Activated CD8-positive, alpha-beta T cell treated with anti-CD3 and anti-CD28 coated beads for 36 hours (primary cell): ENCODE results near the gene DNAJB12. TPM values are rescaled to one million over a fixed set of nuclear protein-coding genes. Genes with fewer than 3 reads are reported as not detected.

ENCODE experiments used
- ATAC-seq: fragments of 200-7000 bp; cut with Tn5 transposase; one replicate; pipeline ENCODE4 v1.10.0; 2021; ENCODE audit warnings: mild to moderate bottlenecking, moderate library complexity
- CTCF ChIA-PET: fragments of 350-600 bp; sonication (Branson Sonifier 250); formaldehyde crosslinking; loops from one replicate; lab custom pipeline; 2021; ENCODE audit warnings: antibody characterized with exemption; lab: Charles Lee
- POLR2A ChIA-PET: fragments of 350-600 bp; sonication (Branson Sonifier 250); formaldehyde crosslinking; loops from one replicate; lab custom pipeline; 2021; ENCODE audit warnings: antibody characterized with exemption; lab: Charles Lee
- DNase-seq: peaks from one replicate; pipeline ENCODE4 v3.0.0-alpha.2; 2020
- H3K27ac Mint-ChIP-seq: one replicate; pipeline ENCODE4 v1.8.0; 2021; ENCODE audit warnings: mild to moderate bottlenecking, mixed read lengths
- H3K27me3 Mint-ChIP-seq: one replicate; pipeline ENCODE4 v1.8.0; 2021; ENCODE audit warnings: mixed read lengths
- H3K36me3 Mint-ChIP-seq: one replicate; pipeline ENCODE4 v1.8.0; 2021; ENCODE audit warnings: low read depth, mixed read lengths
- H3K4me1 Mint-ChIP-seq: one replicate; pipeline ENCODE4 v1.8.0; 2021; ENCODE audit warnings: low read depth, mixed read lengths
- H3K4me3 Mint-ChIP-seq: one replicate; pipeline ENCODE4 v1.8.0; 2021; ENCODE audit warnings: mild to moderate bottlenecking, moderate library complexity, mixed read lengths
- H3K9me3 Mint-ChIP-seq: one replicate; pipeline ENCODE4 v1.8.0; 2021; ENCODE audit warnings: mixed read lengths
- intact Hi-C: fragments of 100-400 bp; cut with micrococcal nuclease; formaldehyde crosslinking; loops from one replicate; pipeline ENCODE4 v1.10.0; 2022
- total RNA-seq, 2 experiments: library from RNA; stranded (reverse); gene quantifications; one replicate each; pipeline ENCODE4 v1.2.3, GENCODE V29; 2021
- TF ChIP-seq, protein P1 (sequence below): fragments of 200-600 bp; IDR thresholded peaks from one replicate; pipeline ENCODE4 v1.8.0; 2022; ENCODE audit warnings: antibody characterized with exemption, mild to moderate bottlenecking

DNAJB12 gene
- total RNA-seq, 2 experiments from 2014 or later: 17.1 to 17.5 TPM

GRCh38 chr10:72379776-72380175, 25.1 kb upstream of the DNAJB12 start:
- H3K27me3 Mint-ChIP-seq: no peaks in the 10 kb centered on the region
- CTCF ChIA-PET: interaction anchor here (1.0 kb wide), 2 partner anchors 10 to 454 kb away, joined by 3 read pairs; no protein-coding TSS in a partner anchor
- H3K4me3 Mint-ChIP-seq: no peak overlapping the region
- intact Hi-C loops: no loop called here
- ATAC-seq: no peak
- no peak for DNase-seq
- TF ChIP-seq, protein P1, sequence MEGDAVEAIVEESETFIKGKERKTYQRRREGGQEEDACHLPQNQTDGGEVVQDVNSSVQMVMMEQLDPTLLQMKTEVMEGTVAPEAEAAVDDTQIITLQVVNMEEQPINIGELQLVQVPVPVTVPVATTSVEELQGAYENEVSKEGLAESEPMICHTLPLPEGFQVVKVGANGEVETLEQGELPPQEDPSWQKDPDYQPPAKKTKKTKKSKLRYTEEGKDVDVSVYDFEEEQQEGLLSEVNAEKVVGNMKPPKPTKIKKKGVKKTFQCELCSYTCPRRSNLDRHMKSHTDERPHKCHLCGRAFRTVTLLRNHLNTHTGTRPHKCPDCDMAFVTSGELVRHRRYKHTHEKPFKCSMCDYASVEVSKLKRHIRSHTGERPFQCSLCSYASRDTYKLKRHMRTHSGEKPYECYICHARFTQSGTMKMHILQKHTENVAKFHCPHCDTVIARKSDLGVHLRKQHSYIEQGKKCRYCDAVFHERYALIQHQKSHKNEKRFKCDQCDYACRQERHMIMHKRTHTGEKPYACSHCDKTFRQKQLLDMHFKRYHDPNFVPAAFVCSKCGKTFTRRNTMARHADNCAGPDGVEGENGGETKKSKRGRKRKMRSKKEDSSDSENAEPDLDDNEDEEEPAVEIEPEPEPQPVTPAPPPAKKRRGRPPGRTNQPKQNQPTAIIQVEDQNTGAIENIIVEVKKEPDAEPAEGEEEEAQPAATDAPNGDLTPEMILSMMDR: no peak
- no peaks in the 10 kb centered on the region for H3K36me3 Mint-ChIP-seq
- no peak overlapping the region for H3K27ac Mint-ChIP-seq
- H3K4me1 Mint-ChIP-seq: no peaks in the 10 kb centered on the region
- POLR2A ChIA-PET: no interaction called here
- H3K9me3 Mint-ChIP-seq: no peaks in the 10 kb centered on the region

DNA sequence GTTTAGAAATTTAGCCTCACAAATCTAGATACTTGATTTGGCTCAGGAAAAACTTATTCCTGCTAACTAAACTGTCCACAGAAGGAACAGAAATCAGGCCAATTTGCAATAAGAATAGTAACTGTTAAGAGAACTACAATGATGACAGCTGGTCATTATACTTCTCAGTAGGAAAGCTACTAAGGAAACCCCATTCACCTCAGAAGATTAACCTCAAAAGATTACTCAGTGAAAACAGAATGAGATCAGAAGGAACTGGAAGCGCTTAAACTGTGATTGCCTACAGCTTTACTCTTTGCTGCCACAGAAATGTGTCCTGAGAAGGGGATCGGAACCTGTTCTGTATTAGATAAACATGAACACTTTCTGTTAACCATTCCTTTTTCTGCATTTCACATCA, 24.3 kb upstream of the DNAJB12 start:
- TF ChIP-seq, protein P1: no peak
- ChIA-PET POLR2A (no interaction called here), CTCF (interaction anchor here (1.0 kb wide), 1 partner anchor 454 kb away, joined by 3 read pairs; no protein-coding TSS in a partner anchor)
- H3K36me3 Mint-ChIP-seq: no peaks in the 10 kb centered on the region
- H3K27me3 Mint-ChIP-seq: no peaks in the 10 kb centered on the region
- H3K27ac Mint-ChIP-seq: no peak overlapping the region
- H3K4me1 Mint-ChIP-seq: no peaks in the 10 kb centered on the region
- no peak for ATAC-seq
- no peaks in the 10 kb centered on the region for H3K9me3 Mint-ChIP-seq
- no peak for DNase-seq
- intact Hi-C loops: no loop called here
- H3K4me3 Mint-ChIP-seq: no peak overlapping the region

DNA sequence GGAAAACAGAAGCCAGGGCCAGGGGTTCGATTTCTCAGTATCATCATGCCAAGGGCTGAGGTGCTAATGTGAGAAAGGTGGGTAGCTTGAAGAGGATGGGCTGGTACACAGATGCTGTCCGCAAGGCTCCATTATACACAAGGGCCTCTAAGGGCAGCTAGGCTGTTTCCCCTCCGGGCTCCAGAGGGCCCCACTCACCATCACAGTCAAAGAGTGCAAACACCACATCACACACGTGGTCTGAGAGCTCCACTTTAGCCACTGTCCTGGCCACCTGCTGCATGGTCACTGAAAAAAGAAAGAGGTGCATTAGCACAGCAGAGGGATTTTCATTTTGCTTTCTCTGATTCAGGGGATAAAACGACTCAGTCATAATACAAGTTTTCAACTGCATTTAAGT, 20.9 kb upstream of the DNAJB12 start:
- TF ChIP-seq, protein P1: no peak
- Mint-ChIP-seq H3K27me3 (no peaks in the 10 kb centered on the region), H3K36me3 (no peaks in the 10 kb centered on the region), H3K4me1 (peaks cover 2% of the 10 kb centered on the region), H3K27ac (no peak overlapping the region), H3K4me3 (no peak overlapping the region), H3K9me3 (no peaks in the 10 kb centered on the region)
- DNase-seq (no peak), ATAC-seq (no peak)
- ChIA-PET CTCF (interaction anchor here (1.3 to 5.3 kb wide), 2 partner anchors 9 to 11 kb away, joined by 3 to 20 read pairs; no protein-coding TSS in a partner anchor), POLR2A (no interaction called here)
- intact Hi-C loops: no loop called here

DNA sequence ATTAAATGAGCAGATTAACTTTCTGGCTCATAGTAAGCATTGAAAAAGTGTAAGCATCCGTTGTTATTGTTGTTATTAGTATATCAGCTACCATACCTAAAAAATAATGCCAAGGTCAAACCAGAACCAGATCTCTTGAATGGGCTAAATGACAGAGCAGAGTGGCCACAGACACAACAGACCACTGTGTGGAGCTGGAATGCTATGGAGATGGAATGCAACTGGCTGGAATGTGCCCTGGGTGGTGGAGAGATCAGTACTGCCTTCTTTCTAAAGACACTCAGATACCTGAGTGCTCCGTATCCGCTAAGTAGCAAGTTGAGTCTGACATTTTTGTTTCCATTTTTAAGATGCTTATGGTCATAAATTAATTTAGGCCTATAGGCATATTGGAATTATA, 20.5 kb upstream of the DNAJB12 start:
- Mint-ChIP-seq H3K36me3 (no peaks in the 10 kb centered on the region), H3K4me1 (peaks cover 6% of the 10 kb centered on the region), H3K27ac (no peak overlapping the region), H3K9me3 (no peaks in the 10 kb centered on the region), H3K4me3 (no peak overlapping the region), H3K27me3 (no peaks in the 10 kb centered on the region)
- ChIA-PET CTCF (interaction anchor here (1.0 to 5.3 kb wide), 4 partner anchors 9 to 501 kb away, joined by 3 to 20 read pairs (median 3); no protein-coding TSS in a partner anchor), POLR2A (no interaction called here)
- no peak for ATAC-seq
- intact Hi-C loops: no loop called here
- TF ChIP-seq, protein P1: no peak
- DNase-seq: no peak

- Mint-ChIP-seq H3K4me3 (no peak overlapping the region), H3K4me1 (peaks cover 12% of the 10 kb centered on the region), H3K27me3 (no peaks in the 10 kb centered on the region), H3K27ac (peak overlapping the region; percentile 63), H3K36me3 (no peaks in the 10 kb centered on the region), H3K9me3 (no peaks in the 10 kb centered on the region)
- TF ChIP-seq, protein P1: no peak
- intact Hi-C loops: no loop called here
- ATAC-seq: peak; percentile 83
- peak; percentile 23 for DNase-seq
- POLR2A ChIA-PET: no interaction called here
- CTCF ChIA-PET: no interaction called here
Observed at GRCh38 chr10:72370201-72370722, 15.5 kb upstream of the DNAJB12 start.
